ENCODE data around the gene SSH2.

- TF ChIP-seq MEF2A (IDR thresholded peaks at IDR 0.05; ENCODE audit: borderline replicate concordance, low read depth): no peak
- no peak for TF ChIP-seq JUND (IDR thresholded peaks at IDR 0.05)
- TF ChIP-seq EP300 (IDR thresholded peaks at IDR 0.05; ENCODE audit: borderline replicate concordance in 1 of 2, low read depth in 1 of 2, low read length in 1 of 2): no peak
- TF ChIP-seq ZBTB33 (IDR thresholded peaks at IDR 0.05; ENCODE audit: borderline replicate concordance, low read depth): no peak
Observed at GRCh38 chr17:29758255-29758654, 171.8 kb downstream of the SSH2 start.

Data from SK-N-SH (cell line).